H9 (cell line): ENCODE measurements around the gene ST6GALNAC3. TPM values are rescaled to one million over a fixed set of nuclear protein-coding genes. Genes with fewer than 3 reads are reported as not detected.

ENCODE experiments used
- DNase-seq: peaks from one replicate; pipeline ENCODE4 v3.0.0-alpha.2; 2017
- H2AFZ ChIP-seq: one replicate; pipeline ENCODE4 v1.6.1; 2013; ENCODE audit warnings: mild to moderate bottlenecking, low read length, control low read depth, moderate library complexity
- H2AK5ac ChIP-seq: 2 replicates; pipeline ENCODE4 v1.6.1; 2013; ENCODE audit warnings: low read length, control low read depth, mixed read lengths; ENCODE audit not compliant: insufficient read length
- H2BK120ac ChIP-seq: one replicate; pipeline ENCODE4 v1.6.1; 2013; ENCODE audit warnings: low read depth, mild to moderate bottlenecking, low read length, control low read depth, inconsistent platforms; ENCODE audit not compliant: poor library complexity, severe bottlenecking
- H2BK12ac ChIP-seq: 2 replicates; pipeline ENCODE4 v1.6.1; 2013; ENCODE audit warnings: low read length, control low read depth, mixed read lengths, low read depth; ENCODE audit not compliant: insufficient read length
- H2BK15ac ChIP-seq: 2 replicates; pipeline ENCODE4 v1.6.1; 2013; ENCODE audit warnings: low read depth, low read length, control low read depth
- H2BK20ac ChIP-seq: one replicate; pipeline ENCODE4 v1.6.1; 2013; ENCODE audit warnings: low read depth, mild to moderate bottlenecking, low read length, control low read depth, inconsistent platforms; ENCODE audit not compliant: poor library complexity, severe bottlenecking
- H2BK5ac ChIP-seq: 2 replicates; pipeline ENCODE4 v1.6.1; 2013; ENCODE audit warnings: low read length, control low read depth, mixed read lengths; ENCODE audit not compliant: insufficient read length
- H3K14ac ChIP-seq: 2 replicates; pipeline ENCODE4 v1.6.1; 2013; ENCODE audit warnings: low read length, control low read depth; ENCODE audit not compliant: insufficient read depth
- H3K18ac ChIP-seq: 2 replicates; pipeline ENCODE4 v1.6.1; 2013; ENCODE audit warnings: low read depth, mild to moderate bottlenecking, mixed read lengths, low read length, control low read depth; ENCODE audit not compliant: insufficient read length
- H3K23ac ChIP-seq: 2 replicates; pipeline ENCODE4 v1.6.1; 2013; ENCODE audit warnings: low read length, control low read depth, mixed read lengths, low read depth; ENCODE audit not compliant: insufficient read length
- H3K23me2 ChIP-seq: 2 replicates; pipeline ENCODE4 v1.6.1; 2013; ENCODE audit warnings: low read depth, mild to moderate bottlenecking, mixed read lengths, low read length, control low read depth; ENCODE audit not compliant: insufficient read length, poor library complexity, severe bottlenecking
- H3K27ac ChIP-seq: 2 replicates; pipeline ENCODE4 v1.5.1; 2013; ENCODE audit warnings: low read length, control low read depth, mixed read lengths, low read depth; ENCODE audit not compliant: insufficient read length
- H3K27me3 ChIP-seq: 2 replicates; pipeline ENCODE4 v1.6.1; 2013; ENCODE audit warnings: low read length, control low read depth, inconsistent platforms; ENCODE audit not compliant: insufficient read depth
- H3K4ac ChIP-seq: 2 replicates; pipeline ENCODE4 v1.6.1; 2013; ENCODE audit warnings: low read depth, mild to moderate bottlenecking, control low read depth, inconsistent platforms, low read length, moderate library complexity
- H3K4me1 ChIP-seq: 2 replicates; pipeline ENCODE4 v1.6.1; 2013; ENCODE audit warnings: low read length, control low read depth, inconsistent platforms; ENCODE audit not compliant: insufficient read depth
- H3K4me2 ChIP-seq: 2 replicates; pipeline ENCODE4 v1.6.1; 2013; ENCODE audit warnings: low read length, control low read depth, mixed read lengths; ENCODE audit not compliant: insufficient read length, insufficient read depth
- H3K56ac ChIP-seq: 2 replicates; pipeline ENCODE4 v1.6.1; 2013; ENCODE audit warnings: low read depth, mild to moderate bottlenecking, mixed read lengths, low read length, control low read depth; ENCODE audit not compliant: insufficient read length
- H3K79me1 ChIP-seq: 2 replicates; pipeline ENCODE4 v1.6.1; 2013; ENCODE audit warnings: low read depth, mild to moderate bottlenecking, moderate library complexity, low read length, control low read depth, inconsistent platforms; ENCODE audit not compliant: insufficient read depth, poor library complexity, severe bottlenecking
- H3K79me2 ChIP-seq: 2 replicates; pipeline ENCODE4 v1.6.1; 2013; ENCODE audit warnings: low read length, control low read depth, inconsistent platforms; ENCODE audit not compliant: insufficient read depth
- H3K9ac ChIP-seq: 2 replicates; pipeline ENCODE4 v1.6.1; 2013; ENCODE audit warnings: low read length, control low read depth, mixed read lengths; ENCODE audit not compliant: insufficient read length; ENCODE audit errors: extremely low read depth
- H3K9me3 ChIP-seq: one replicate; pipeline ENCODE4 v1.6.1; 2013; ENCODE audit warnings: low read depth, low read length, inconsistent platforms; ENCODE audit not compliant: control insufficient read depth
- H3T11ph ChIP-seq: one replicate; pipeline ENCODE4 v1.6.1; 2013; ENCODE audit warnings: mild to moderate bottlenecking, low read length, control low read depth, inconsistent platforms
- H4K20me1 ChIP-seq: one replicate; pipeline ENCODE4 v1.6.1; 2013; ENCODE audit not compliant: control insufficient read depth, insufficient read length, insufficient read depth
- H4K5ac ChIP-seq: 2 replicates; pipeline ENCODE4 v1.6.1; 2013; ENCODE audit warnings: low read depth, mild to moderate bottlenecking, mixed read lengths, low read length, control low read depth; ENCODE audit not compliant: insufficient read length
- H4K8ac ChIP-seq: replicated peaks from 2 replicates; pipeline ENCODE4 v1.6.1; 2013; ENCODE audit warnings: low read length, control low read depth, mixed read lengths, low read depth; ENCODE audit not compliant: insufficient read length
- H4K91ac ChIP-seq: 2 replicates; pipeline ENCODE4 v1.6.1; 2013; ENCODE audit warnings: low read depth, mild to moderate bottlenecking, moderate library complexity, mixed read lengths, low read length, control low read depth; ENCODE audit not compliant: insufficient read length
- H3K27ac Mint-ChIP-seq, 3 experiments: 2 replicates in 2 of 3; 3 replicates in 1 of 3; pipeline ENCODE4 v1.8.0; 2020 to 2021; ENCODE audit warnings: mixed read lengths in 3 of 3, mild to moderate bottlenecking in 1 of 3, moderate library complexity in 1 of 3
- H3K27me3 Mint-ChIP-seq: 2 replicates; pipeline ENCODE4 v1.8.0; 2021; ENCODE audit warnings: low read depth, mild to moderate bottlenecking, moderate library complexity, mixed read lengths
- H3K36me3 Mint-ChIP-seq, 3 experiments: 2 replicates in 2 of 3; 3 replicates in 1 of 3; pipeline ENCODE4 v1.8.0; 2020 to 2021; ENCODE audit warnings: low read depth in 3 of 3, mixed read lengths in 3 of 3; ENCODE audit not compliant: insufficient read depth in 1 of 3
- H3K4me1 Mint-ChIP-seq, 2 experiments: 2 replicates each; pipeline ENCODE4 v1.8.0; 2020; ENCODE audit warnings: mixed read lengths in 2 of 2
- H3K4me3 Mint-ChIP-seq, 2 experiments: 2 replicates in 1 of 2; 3 replicates in 1 of 2; pipeline ENCODE4 v1.8.0; 2020 to 2021; ENCODE audit warnings: mild to moderate bottlenecking in 2 of 2, mixed read lengths in 2 of 2, moderate library complexity in 1 of 2
- H3K9me3 Mint-ChIP-seq, 2 experiments: 2 replicates in 1 of 2; 3 replicates in 1 of 2; pipeline ENCODE4 v1.8.0; 2020; ENCODE audit warnings: mild to moderate bottlenecking in 2 of 2, mixed read lengths in 2 of 2, moderate library complexity in 1 of 2
- CTCF ChIP-seq: fragments of 200-600 bp; sonication (generic); conservative IDR thresholded peaks from 3 replicates; pipeline ENCODE4 v1.8.0; 2021; ENCODE audit warnings: antibody characterized with exemption, mild to moderate bottlenecking
- WGBS: extraction: QIAGEN DNeasy Blood & Tissue Kit; methylation state at CpG from one replicate; pipeline ENCODE4 v1.1.7; 2013; ENCODE audit warnings: missing lambda C conversion rate, low lambda C conversion rate, mixed read lengths; ENCODE audit not compliant: insufficient read length; ENCODE audit errors: extremely low coverage; 5-methylcytosine and 5-hydroxymethylcytosine counted together
- total RNA-seq: library from RNA; stranded (reverse); gene quantifications from 2 replicates; pipeline ENCODE4 v1.2.1, GENCODE V29; 2021

The ST6GALNAC3 gene
- total RNA-seq, 1 experiment from 2014 or later = 11.2 TPM

GRCh38 chr1:76601465-76601864 is 526.9 kb downstream of the ST6GALNAC3 start:
- no peaks in the 10 kb centered on the region for H3K27me3 Mint-ChIP-seq
- Histone ChIP-seq H3K9ac (no peak overlapping the region), H3K27me3 (no peaks in the 10 kb centered on the region)

More at GRCh38 chr1:76601465-76601864, 526.9 kb downstream of the ST6GALNAC3 start:
- Mint-ChIP-seq H3K27ac (no peak overlapping the region; a peak in 1 of 7 replicates), H3K36me3 (peaks cover 0 to 3% (median 1%) of the 10 kb centered on the region in 3 experiments; a peak in 2 of 7 replicates), H3K4me3 (no peak overlapping the region), H3K4me1 (peaks cover 4% of the 10 kb centered on the region in 2 experiments), H3K9me3 (no peaks in the 10 kb centered on the region; a peak in 1 of 5 replicates)
- Histone ChIP-seq H4K20me1 (no peaks in the 10 kb centered on the region), H2BK5ac (no peak overlapping the region), H2BK20ac (no peak overlapping the region), H2AK5ac (no peak overlapping the region), H3K14ac (no peak overlapping the region), H3K9me3 (no peaks in the 10 kb centered on the region), H2AFZ (no peak overlapping the region), H3K56ac (no peak overlapping the region), H3K4me2 (no peak overlapping the region), H4K91ac (no peak overlapping the region), H4K8ac (no peak overlapping the region), H3K4ac (no peak overlapping the region), H2BK120ac (no peak overlapping the region), H4K5ac (no peak overlapping the region), H3K18ac (no peak overlapping the region), H3K4me1 (no peaks in the 10 kb centered on the region), H3K79me1 (no peaks in the 10 kb centered on the region), H2BK12ac (no peak overlapping the region), H3K23ac (no peak overlapping the region), H3K23me2 (no peaks in the 10 kb centered on the region), H2BK15ac (no peak overlapping the region), H3K27ac (no peak overlapping the region), H3T11ph (no peak overlapping the region), H3K79me2 (no peaks in the 10 kb centered on the region)
- TF ChIP-seq CTCF = no peak
- DNase-seq = no peak
- no CpG with 5 or more reads among the region's 2 CpGs for WGBS
